Activated CD4-positive, alpha-beta memory T cell treated with anti-CD3 and anti-CD28 coated beads for 36 hours (primary cell): ENCODE data around the gene AHSG. TPM values are rescaled to one million over a fixed set of nuclear protein-coding genes. Genes with fewer than 3 reads are reported as not detected.

Experiments used
- CTCF ChIA-PET: fragments of 350-600 bp; sonication (Branson Sonifier 250); formaldehyde crosslinking; loops from one replicate; lab custom pipeline; 2021; ENCODE audit warnings: antibody characterized with exemption, inconsistent platforms; lab: Charles Lee
- POLR2A ChIA-PET: fragments of 350-600 bp; sonication (Branson Sonifier 250); formaldehyde crosslinking; loops from one replicate; lab custom pipeline; 2021; ENCODE audit warnings: antibody characterized with exemption; lab: Charles Lee
- DNase-seq: peaks from one replicate; pipeline ENCODE4 v3.0.0-alpha.2; 2020
- H3K27ac Mint-ChIP-seq: one replicate; pipeline ENCODE4 v1.8.0; 2021; ENCODE audit warnings: mixed read lengths
- H3K27me3 Mint-ChIP-seq: one replicate; pipeline ENCODE4 v1.8.0; 2021; ENCODE audit warnings: mixed read lengths
- H3K36me3 Mint-ChIP-seq: one replicate; pipeline ENCODE4 v1.8.0; 2021; ENCODE audit warnings: mixed read lengths
- H3K4me1 Mint-ChIP-seq: one replicate; pipeline ENCODE4 v1.8.0; 2021; ENCODE audit warnings: low read depth, mixed read lengths
- H3K4me3 Mint-ChIP-seq: one replicate; pipeline ENCODE4 v1.8.0; 2021; ENCODE audit warnings: mild to moderate bottlenecking, mixed read lengths
- H3K9me3 Mint-ChIP-seq: one replicate; pipeline ENCODE4 v1.8.0; 2021; ENCODE audit warnings: mixed read lengths
- intact Hi-C: fragments of 100-400 bp; cut with micrococcal nuclease; formaldehyde crosslinking; loops from one replicate; pipeline ENCODE4 v1.15.1; 2023
- total RNA-seq, 2 experiments: library from RNA; stranded (reverse); gene quantifications; one replicate each; pipeline ENCODE4 v1.2.3, GENCODE V29; 2021

The AHSG gene
- total RNA-seq, 2 experiments from 2014 or later = not detected

DNA sequence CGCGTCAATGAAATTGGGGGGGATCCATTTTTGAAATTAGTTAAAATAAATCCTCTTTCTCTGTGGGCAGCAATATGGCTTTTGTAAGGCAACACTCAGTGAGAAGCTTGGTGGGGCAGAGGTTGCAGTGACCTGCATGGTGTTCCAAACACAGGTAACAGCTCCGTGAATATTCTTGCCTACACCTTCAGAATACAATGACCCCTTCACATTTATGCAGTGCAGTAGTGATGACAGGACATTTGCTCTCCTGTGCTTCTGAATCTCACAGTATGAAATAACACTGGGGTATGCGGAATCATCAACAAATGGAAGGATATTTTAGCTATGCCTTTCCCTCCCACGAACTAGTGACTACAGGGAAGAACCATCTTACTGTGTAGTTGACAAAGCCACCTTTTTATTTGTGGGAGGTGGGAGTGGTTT lies 6.9 kb downstream of the AHSG start:
- CTCF ChIA-PET = no interaction called here
- H3K36me3 Mint-ChIP-seq = no peaks in the 10 kb centered on the region
- H3K4me1 Mint-ChIP-seq = peaks cover 14% of the 10 kb centered on the region
- H3K27ac Mint-ChIP-seq = no peak overlapping the region
- intact Hi-C loops = loop anchor here (5.0 to 10.0 kb wide), 2 partner anchors 205 to 362 kb away; no protein-coding TSS in a partner anchor
- H3K4me3 Mint-ChIP-seq = no peak overlapping the region
- POLR2A ChIA-PET = no interaction called here
- no peaks in the 10 kb centered on the region for H3K9me3 Mint-ChIP-seq
- H3K27me3 Mint-ChIP-seq = peaks cover 26% of the 10 kb centered on the region
- no peak for DNase-seq

DNA sequence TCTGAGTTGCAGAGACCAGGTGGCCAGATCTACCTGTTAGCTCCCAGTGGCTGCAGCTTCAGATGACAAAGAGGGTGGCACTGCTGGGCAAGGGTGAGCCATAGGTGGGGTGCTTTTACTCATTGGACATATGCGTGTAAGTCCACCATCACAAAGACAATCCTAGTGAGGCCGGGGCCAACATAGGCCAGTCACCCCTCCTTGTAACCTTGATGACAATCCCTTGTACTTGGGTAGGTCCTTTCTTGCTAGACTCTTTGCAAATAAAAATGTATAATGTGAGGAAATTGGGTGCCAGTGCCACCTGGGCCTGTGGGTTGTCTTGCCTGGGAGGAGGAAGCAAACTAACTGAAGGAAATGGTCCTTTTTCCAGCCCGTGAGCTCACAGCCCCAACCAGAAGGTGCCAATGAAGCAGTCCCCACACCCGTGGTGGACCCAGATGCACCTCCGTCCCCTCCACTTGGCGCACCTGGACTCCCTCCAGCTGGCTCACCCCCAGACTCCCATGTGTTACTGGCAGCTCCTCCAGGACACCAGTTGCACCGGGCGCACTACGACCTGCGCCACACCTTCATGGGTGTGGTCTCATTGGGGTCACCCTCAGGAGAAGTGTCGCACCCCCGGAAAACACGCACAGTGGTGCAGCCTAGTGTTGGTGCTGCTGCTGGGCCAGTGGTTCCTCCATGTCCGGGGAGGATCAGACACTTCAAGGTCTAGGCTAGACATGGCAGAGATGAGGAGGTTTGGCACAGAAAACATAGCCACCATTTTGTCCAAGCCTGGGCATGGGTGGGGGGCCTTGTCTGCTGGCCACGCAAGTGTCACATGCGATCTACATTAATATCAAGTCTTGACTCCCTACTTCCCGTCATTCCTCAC lies 7.6 kb downstream of the AHSG start:
- H3K27ac Mint-ChIP-seq = no peak overlapping the region
- no peaks in the 10 kb centered on the region for H3K9me3 Mint-ChIP-seq
- peaks cover 12% of the 10 kb centered on the region for H3K4me1 Mint-ChIP-seq
- CTCF ChIA-PET = no interaction called here
- no peak for DNase-seq
- intact Hi-C loops = no loop called here
- POLR2A ChIA-PET = no interaction called here
- H3K27me3 Mint-ChIP-seq = peaks cover 24% of the 10 kb centered on the region
- no peaks in the 10 kb centered on the region for H3K36me3 Mint-ChIP-seq
- no peak overlapping the region for H3K4me3 Mint-ChIP-seq

DNA sequence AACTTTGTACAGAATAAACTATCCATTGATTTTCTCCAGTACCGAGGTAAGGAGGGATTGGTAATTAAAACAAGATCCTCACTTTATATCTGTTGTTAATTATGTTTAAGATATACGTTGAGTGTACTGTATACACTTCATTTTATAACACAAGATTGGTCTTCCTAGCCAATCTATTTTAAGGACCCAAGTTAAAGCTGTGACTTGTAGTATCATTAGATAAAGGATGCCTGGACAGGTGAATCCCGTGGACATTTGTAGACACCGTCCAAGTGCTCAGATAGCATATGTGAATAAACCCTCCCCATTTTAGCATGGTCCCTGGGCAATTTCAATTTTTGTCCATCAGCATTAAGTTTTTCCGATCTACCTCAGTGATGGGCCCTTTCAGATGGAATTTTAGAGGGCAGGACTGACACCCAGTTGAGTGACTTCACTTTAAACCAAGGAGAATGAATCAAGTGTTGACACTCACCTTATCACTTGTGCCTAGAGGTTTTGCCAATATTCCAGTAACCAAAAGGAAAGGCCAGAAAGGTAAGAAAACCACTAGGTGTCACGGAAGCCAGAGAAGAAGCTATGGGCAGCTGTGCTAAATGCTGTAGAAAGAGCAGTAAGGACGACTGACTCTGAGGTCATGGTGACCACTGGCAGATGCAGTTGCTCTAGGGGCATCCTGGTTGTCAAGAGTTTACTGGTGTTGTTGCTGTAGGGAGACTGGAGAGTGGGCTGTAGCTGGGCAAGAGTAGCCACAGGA lies 9.2 kb downstream of the AHSG start:
- no peaks in the 10 kb centered on the region for H3K9me3 Mint-ChIP-seq
- CTCF ChIA-PET = interaction anchor here (5.1 kb wide), 1 partner anchor 8 kb away, joined by 49 read pairs; the partner anchor contains the start of gene AHSG

DNA sequence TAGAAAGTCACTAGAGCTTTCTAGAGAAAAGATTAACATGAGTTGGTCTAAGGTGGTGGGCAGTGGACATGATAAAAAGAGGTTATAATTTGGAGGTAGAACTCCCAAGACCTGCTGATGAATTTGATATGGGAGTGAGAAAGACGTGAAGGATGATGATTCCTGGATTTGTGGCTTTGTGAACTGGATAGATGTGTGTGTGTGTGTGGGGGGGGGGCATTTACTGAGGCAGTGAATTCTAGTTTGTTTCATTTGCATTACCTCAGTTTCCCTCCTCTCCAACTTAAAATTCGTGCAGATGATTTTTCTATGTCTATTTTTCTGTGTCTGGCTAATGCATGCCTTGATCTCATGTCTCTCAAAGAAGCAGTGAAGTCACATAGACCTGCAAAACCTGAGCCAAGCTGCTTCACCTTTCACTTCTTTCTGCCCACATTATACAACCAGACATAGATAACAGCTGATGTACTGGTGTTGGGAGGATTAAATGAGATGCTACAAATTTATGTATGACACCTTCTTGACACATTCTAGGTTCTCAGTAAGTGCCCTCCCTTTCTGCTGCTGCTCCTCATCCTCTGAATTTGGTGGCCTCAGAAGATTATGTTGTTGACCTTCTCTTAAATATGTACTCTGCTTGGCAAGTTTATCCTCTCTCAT lies 9.9 kb downstream of the AHSG start:
- no peak for DNase-seq
- ChIA-PET CTCF (interaction anchor here (5.1 kb wide), 1 partner anchor 8 kb away, joined by 49 read pairs; the partner anchor contains the start of gene AHSG), POLR2A (no interaction called here)
- Mint-ChIP-seq H3K27ac (no peak overlapping the region), H3K4me3 (no peak overlapping the region), H3K9me3 (no peaks in the 10 kb centered on the region), H3K4me1 (no peaks in the 10 kb centered on the region), H3K27me3 (peaks cover 18% of the 10 kb centered on the region), H3K36me3 (no peaks in the 10 kb centered on the region)
- intact Hi-C loops = no loop called here

More for the DNA sequence above, 9.2 kb downstream of the AHSG start:
- no peak overlapping the region for H3K27ac Mint-ChIP-seq
- DNase-seq = no peak
- intact Hi-C loops = no loop called here
- peaks cover 2% of the 10 kb centered on the region for H3K4me1 Mint-ChIP-seq
- peaks cover 24% of the 10 kb centered on the region for H3K27me3 Mint-ChIP-seq
- POLR2A ChIA-PET = no interaction called here
- H3K36me3 Mint-ChIP-seq = no peaks in the 10 kb centered on the region
- no peak overlapping the region for H3K4me3 Mint-ChIP-seq

DNA sequence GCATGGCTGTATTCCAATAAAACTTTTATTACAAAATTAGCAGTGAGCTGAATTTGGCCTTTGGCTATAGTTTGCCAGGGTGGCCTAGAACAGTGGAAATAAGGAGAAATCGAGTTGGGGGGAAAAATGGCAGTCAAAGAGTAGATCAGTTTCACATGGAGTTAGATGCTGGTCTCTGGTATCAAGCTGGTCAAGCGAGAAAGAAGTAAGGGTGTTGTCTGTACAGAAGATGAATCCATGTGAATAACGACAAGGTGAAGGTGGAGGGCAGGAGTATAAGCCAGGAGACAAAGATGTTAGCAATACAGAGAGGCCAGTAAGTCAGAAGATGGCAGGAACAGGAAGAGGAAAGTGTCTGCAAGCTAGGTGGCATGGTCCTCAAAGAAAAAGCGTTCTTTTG lies 11.7 kb downstream of the AHSG start:
- Mint-ChIP-seq H3K9me3 (no peaks in the 10 kb centered on the region), H3K4me3 (no peak overlapping the region), H3K27me3 (peaks cover 8% of the 10 kb centered on the region), H3K27ac (no peak overlapping the region), H3K36me3 (no peaks in the 10 kb centered on the region), H3K4me1 (no peaks in the 10 kb centered on the region)
- DNase-seq = no peak
- POLR2A ChIA-PET = no interaction called here
- intact Hi-C loops = no loop called here
- CTCF ChIA-PET = interaction anchor here (2.8 to 5.1 kb wide), 2 partner anchors 8 to 10 kb away, joined by 18 to 49 read pairs; partner anchors contain the start of gene AHSG

DNA sequence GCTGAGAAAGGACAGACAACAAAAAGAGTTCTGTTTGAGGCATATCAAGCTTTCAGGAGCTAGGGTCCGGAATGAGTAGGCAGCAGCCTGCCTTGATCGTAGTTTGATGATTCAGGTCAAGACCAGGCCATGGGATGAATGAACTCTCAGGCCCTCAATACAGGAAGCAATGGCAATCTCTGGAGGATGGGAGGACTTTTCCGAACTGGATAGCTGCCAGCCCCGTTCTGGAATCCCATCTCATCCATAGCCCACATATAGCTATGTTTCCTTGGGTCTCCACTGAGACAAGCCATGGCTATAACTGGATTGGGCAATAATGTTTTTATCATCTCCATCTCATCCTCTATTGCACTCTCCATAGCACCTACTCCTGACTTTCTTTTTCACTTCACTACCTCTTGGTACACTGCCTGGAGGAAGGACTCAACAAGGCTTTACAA lies 12.8 kb downstream of the AHSG start:
- H3K36me3 Mint-ChIP-seq = no peaks in the 10 kb centered on the region
- intact Hi-C loops = no loop called here

DNA sequence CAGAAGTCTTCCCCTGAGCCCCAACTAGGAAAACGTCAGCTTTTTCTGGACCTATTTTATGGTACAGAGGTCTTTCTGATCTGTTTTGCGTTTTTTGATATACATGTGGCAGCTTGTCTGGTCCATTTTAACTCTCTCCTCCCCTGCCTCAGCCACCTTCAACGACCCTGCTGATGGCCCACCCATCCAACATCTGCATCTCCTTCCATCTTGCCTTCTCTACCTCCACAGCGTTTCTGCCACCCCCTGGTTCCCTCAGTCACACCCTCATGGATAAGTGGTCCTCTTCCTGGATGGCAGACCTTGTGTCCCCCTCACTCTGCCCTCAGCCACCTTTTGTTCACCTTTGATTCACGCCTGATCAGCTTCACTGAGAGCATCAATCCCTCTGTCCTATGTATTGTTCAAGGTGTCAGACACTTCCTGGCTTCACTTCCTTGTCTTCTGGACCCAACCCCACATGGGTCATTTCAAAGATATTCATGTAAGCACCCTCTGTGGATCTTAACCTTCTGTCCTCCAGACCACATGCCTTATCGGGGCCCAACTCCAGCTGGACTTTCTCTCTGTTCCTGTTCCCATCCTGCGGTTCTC lies 13.5 kb downstream of the AHSG start:
- ChIA-PET POLR2A (no interaction called here), CTCF (interaction anchor here (2.8 to 5.1 kb wide), 2 partner anchors 9 to 12 kb away, joined by 18 to 49 read pairs; partner anchors contain the start of gene AHSG)
- Mint-ChIP-seq H3K27me3 (peaks cover 15% of the 10 kb centered on the region), H3K9me3 (no peaks in the 10 kb centered on the region), H3K4me3 (no peak overlapping the region), H3K27ac (no peak overlapping the region), H3K36me3 (no peaks in the 10 kb centered on the region), H3K4me1 (no peaks in the 10 kb centered on the region)
- no peak for DNase-seq
- intact Hi-C loops = no loop called here

More for the DNA sequence above, 12.8 kb downstream of the AHSG start:
- H3K4me3 Mint-ChIP-seq = no peak overlapping the region
- ChIA-PET CTCF (interaction anchor here (2.8 to 5.1 kb wide), 2 partner anchors 9 to 11 kb away, joined by 18 to 49 read pairs; partner anchors contain the start of gene AHSG), POLR2A (interaction anchor here (0.6 kb wide), 1 partner anchor 540 kb away, joined by 3 read pairs; no protein-coding TSS in a partner anchor)
- peaks cover 12% of the 10 kb centered on the region for H3K27me3 Mint-ChIP-seq
- no peaks in the 10 kb centered on the region for H3K9me3 Mint-ChIP-seq
- no peak overlapping the region for H3K27ac Mint-ChIP-seq
- H3K4me1 Mint-ChIP-seq = no peaks in the 10 kb centered on the region
- DNase-seq = no peak

DNA sequence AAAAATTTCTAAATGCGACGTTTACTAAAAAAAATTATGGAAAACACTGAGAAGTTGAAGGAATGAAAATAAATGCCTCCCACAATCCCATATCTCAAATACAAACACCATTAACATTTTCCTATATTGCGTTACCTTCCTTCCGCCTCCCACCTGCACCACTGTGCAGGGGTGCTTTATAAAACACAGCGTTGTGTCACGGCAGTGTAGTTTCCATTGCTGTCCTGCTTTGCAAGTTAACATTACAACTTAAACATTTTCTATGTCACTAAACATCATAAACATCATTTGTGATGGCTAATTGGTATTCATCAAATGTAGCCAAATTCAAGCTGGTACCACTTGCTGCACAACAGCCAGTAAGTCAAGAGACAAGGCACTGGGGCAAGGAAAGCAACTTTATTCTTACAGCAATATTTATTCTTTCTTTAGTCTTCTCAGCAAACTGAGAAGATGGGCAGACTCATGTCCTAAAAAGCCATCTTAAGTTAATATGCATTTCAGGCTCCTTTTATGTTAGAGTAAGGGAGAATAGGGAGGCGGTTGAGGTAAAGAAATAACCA lies 15.1 kb downstream of the AHSG start:
- intact Hi-C loops = no loop called here
- Mint-ChIP-seq H3K4me1 (no peaks in the 10 kb centered on the region), H3K4me3 (no peak overlapping the region), H3K9me3 (no peaks in the 10 kb centered on the region), H3K36me3 (no peaks in the 10 kb centered on the region), H3K27ac (no peak overlapping the region), H3K27me3 (peaks cover 10% of the 10 kb centered on the region)
- DNase-seq = no peak
- CTCF ChIA-PET = no interaction called here
- POLR2A ChIA-PET = no interaction called here

DNA sequence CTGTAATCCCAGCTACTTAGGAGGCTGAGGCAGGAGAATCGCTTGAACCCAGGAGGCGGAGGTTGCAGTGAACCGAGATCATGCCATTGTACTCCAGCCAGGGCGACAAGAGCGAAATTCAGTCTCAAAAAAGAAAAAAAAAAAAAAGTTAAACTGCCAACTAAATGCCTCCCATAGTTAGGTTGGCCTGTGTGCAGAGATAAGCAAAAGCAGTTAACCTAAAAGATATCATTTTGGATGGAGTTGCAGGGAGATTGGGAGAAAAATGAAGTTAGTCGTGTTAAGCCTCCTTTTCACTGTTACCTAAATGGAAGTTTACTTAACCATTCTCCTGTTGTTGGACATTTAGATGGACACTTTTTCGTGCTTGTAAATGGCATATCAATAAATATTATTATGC lies 15.9 kb downstream of the AHSG start:
- Mint-ChIP-seq H3K36me3 (no peaks in the 10 kb centered on the region), H3K27ac (no peak overlapping the region), H3K27me3 (peaks cover 7% of the 10 kb centered on the region), H3K4me1 (no peaks in the 10 kb centered on the region), H3K4me3 (no peak overlapping the region), H3K9me3 (no peaks in the 10 kb centered on the region)
- ChIA-PET CTCF (interaction anchor here (2.5 kb wide), 1 partner anchor 14 kb away, joined by 9 read pairs; no protein-coding TSS in a partner anchor), POLR2A (no interaction called here)
- intact Hi-C loops = no loop called here
- no peak for DNase-seq

DNA sequence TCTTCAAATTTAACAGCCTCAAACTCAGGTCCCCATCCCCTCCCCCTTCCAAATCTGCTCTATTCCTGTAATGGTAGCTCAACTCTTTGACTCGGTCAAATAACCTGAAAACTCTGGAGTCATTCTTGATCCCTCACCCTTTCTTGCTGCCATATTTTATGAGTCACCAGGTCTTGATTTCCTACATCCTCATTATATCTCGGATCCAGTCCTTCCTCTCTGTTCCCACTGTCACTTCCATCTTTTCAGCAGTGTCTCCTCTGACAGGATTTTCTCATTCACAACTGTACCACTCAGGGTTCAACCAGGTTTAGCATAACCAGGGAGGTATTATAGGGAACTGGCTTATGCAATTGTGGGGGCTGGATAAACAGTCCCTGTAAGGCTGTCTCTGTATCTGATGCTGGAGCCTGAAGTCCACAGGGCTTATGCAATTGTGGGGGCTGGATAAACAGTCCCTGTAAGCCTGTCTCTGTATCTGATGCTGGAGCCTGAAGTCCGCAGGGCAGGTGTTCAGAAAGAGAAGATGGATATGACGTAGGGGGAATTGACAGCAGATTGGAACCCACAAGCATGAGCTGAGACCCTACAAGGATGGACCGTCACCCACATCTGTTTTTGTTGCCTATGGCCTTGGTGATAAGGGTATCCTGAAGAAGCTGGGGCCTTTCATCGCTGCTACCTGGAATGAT lies 18.2 kb downstream of the AHSG start:
- Mint-ChIP-seq H3K27me3 (peaks cover 7% of the 10 kb centered on the region), H3K4me1 (no peaks in the 10 kb centered on the region), H3K9me3 (no peaks in the 10 kb centered on the region), H3K4me3 (no peak overlapping the region), H3K36me3 (no peaks in the 10 kb centered on the region), H3K27ac (no peak overlapping the region)
- intact Hi-C loops = no loop called here
- no peak for DNase-seq
- POLR2A ChIA-PET = no interaction called here
- CTCF ChIA-PET = interaction anchor here (0.6 to 2.5 kb wide), 3 partner anchors 14 to 648 kb away, joined by 3 to 10 read pairs (median 9); no protein-coding TSS in a partner anchor
